GM12875 (cell line): Measurements from ENCODE around the gene PPM1J.

Experiments
- H3K4me3 ChIP-seq: one replicate; pipeline ENCODE4 v1.5.1; 2011; ENCODE audit warnings: low read depth, low read length, control low read depth
- TF ChIP-seq, protein P1 (sequence below): IDR thresholded peaks from 2 replicates; pipeline ENCODE4 v1.5.1; 2011; ENCODE audit warnings: low read depth, mild to moderate bottlenecking, control low read depth, inconsistent platforms, low read length, moderate library complexity, borderline replicate concordance; ENCODE audit not compliant: insufficient read depth

The PPM1J gene

GRCh38 chr1:112707221-112708001, 7.7 kb downstream of the PPM1J start:
- TF ChIP-seq, protein P1, sequence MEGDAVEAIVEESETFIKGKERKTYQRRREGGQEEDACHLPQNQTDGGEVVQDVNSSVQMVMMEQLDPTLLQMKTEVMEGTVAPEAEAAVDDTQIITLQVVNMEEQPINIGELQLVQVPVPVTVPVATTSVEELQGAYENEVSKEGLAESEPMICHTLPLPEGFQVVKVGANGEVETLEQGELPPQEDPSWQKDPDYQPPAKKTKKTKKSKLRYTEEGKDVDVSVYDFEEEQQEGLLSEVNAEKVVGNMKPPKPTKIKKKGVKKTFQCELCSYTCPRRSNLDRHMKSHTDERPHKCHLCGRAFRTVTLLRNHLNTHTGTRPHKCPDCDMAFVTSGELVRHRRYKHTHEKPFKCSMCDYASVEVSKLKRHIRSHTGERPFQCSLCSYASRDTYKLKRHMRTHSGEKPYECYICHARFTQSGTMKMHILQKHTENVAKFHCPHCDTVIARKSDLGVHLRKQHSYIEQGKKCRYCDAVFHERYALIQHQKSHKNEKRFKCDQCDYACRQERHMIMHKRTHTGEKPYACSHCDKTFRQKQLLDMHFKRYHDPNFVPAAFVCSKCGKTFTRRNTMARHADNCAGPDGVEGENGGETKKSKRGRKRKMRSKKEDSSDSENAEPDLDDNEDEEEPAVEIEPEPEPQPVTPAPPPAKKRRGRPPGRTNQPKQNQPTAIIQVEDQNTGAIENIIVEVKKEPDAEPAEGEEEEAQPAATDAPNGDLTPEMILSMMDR = peak; percentile 96
- H3K4me3 ChIP-seq = peak overlapping the region; percentile 84

DNA sequence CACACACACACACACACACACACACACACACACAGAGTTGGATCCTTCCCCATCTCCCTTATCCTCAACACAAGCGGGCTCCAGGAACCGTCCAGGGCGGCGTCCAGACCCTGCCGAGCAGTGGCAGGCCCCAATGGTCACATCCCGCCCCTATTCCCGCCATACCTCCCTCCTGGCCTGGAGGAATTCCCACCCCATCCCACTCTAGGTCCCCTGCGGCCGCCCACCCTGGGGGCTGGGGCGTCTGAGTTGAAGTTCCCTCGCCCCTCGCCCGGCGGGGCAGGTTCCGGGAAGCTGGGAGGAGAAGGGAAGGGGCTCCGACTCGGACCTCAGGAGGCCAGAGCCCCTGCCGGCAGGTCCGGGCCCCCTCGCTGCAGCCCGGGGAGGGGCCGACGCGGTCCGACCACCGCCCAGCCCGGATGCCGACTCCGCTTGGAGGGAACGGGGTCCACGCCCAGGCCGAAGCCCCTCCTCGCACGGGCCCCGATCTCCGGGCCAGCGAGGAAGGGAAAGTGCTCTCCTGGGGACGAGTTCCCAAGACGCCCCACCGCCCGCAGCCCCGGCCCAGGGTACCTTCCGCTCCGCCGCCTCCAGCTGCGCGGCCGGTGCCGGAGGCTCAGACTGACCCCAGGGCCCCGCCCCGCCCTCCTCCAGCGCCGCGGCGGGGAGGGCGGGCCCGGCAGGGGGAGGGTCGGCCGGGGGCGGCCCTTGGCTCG, 8.5 kb downstream of the PPM1J start, which contains the start of gene RHOC:
Gene RHOC, minus strand, starts transcription at position 623 of the 716 bp plus-strand sequence. CDS start 3,328 bp downstream, outside the sequence.
- H3K4me3 ChIP-seq = peak within 1 kb of the TSS; percentile 84
- TF ChIP-seq, protein P1 = no peak

GRCh38 chr1:112704934-112705627, 10.1 kb downstream of the PPM1J start:
- peak overlapping the region; percentile 84 for H3K4me3 ChIP-seq

DNA sequence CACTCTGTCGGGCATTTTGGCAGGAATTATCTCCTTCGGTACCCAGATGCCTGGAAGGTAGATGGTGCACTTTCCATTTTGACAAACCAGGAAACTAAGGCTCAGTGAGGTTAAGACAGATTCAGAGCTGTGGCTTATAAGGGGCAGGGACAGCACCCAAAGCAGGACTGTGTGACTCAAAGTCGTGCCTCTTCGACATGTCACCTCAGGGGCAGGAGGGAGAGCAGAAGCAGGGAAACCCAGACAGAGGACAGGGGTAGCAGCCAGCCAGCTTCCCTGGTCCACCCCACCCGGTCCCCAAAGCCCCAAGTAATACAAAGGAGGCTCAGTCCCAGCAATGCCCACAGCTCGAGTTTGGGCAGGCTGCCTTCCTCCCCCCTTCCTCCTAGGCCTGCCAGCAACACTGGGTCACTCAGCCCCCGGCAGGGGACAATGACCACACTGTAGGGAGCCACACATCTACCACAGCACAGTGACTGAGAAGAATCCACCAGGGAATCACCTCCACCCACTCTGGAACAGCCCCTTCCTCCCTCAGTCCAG, 10.7 kb downstream of the PPM1J start:
- TF ChIP-seq, protein P1 = no peak
- peak overlapping the region; percentile 84 for H3K4me3 ChIP-seq

More at GRCh38 chr1:112704934-112705627, 10.1 kb downstream of the PPM1J start:
- TF ChIP-seq, protein P1 = no peak

- no peak overlapping the region for H3K4me3 ChIP-seq
- TF ChIP-seq, protein P1 = no peak
These were observed 11.4 kb downstream of the PPM1J start for GRCh38 chr1:112703706-112704105.

DNA sequence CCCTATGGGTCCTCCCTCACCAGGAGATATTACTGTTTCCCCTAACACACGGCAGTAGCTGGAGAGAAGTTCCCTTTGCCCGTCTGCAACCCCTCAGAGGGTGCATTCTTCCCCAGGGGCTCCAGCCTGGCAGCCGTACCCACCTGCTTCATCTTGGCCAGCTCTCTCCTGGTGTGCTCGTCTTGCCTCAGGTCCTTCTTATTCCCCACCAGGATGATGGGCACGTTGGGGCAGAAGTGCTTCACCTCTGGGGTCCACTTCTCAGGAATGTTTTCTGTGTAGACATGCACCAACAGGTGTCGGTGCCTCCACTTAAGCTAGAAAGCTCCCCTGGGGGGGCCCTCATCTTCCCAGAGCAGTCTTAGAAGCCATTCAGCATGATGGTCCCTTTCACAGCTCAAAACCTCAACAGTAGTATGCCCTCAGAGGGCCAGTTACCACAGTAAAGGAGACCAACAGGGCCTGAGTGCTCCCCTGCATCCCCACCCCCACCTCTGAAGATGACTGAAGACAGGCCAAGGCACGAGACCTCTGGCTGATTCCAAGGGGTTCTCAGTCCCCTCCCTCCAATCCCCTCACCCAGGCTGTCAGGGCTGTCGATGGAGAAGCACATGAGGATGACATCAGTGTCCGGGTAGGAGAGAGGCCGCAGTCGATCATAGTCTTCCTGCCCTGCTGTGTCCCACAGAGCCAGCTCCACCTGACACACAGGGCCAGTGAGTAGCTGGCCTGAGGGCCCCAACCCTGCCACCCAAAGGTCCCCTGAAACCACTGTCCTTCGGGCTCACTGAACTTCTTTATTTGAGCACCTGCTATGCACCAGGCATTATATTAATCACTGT, 12.5 kb downstream of the PPM1J start:
- TF ChIP-seq, protein P1 = no peak
- H3K4me3 ChIP-seq = no peak overlapping the region
